ENCODE measurements around the gene ALDH1B1. TPM values are rescaled to one million over a fixed set of nuclear protein-coding genes. Genes with fewer than 3 reads are reported as not detected.

Gene ALDH1B1
- total and polyA plus RNA-seq, 2 donors (not counting 1 experiment from before 2014, with no cell fraction given), result 16.2 to 17.4 TPM

GRCh38 chr9:38413283-38413682 is 20.8 kb downstream of the ALDH1B1 start:
- no peak for TF ChIP-seq EZH2 (IDR thresholded peaks at IDR 0.05; ENCODE audit: low read length, missing control alignments)
- TF ChIP-seq, protein P1, sequence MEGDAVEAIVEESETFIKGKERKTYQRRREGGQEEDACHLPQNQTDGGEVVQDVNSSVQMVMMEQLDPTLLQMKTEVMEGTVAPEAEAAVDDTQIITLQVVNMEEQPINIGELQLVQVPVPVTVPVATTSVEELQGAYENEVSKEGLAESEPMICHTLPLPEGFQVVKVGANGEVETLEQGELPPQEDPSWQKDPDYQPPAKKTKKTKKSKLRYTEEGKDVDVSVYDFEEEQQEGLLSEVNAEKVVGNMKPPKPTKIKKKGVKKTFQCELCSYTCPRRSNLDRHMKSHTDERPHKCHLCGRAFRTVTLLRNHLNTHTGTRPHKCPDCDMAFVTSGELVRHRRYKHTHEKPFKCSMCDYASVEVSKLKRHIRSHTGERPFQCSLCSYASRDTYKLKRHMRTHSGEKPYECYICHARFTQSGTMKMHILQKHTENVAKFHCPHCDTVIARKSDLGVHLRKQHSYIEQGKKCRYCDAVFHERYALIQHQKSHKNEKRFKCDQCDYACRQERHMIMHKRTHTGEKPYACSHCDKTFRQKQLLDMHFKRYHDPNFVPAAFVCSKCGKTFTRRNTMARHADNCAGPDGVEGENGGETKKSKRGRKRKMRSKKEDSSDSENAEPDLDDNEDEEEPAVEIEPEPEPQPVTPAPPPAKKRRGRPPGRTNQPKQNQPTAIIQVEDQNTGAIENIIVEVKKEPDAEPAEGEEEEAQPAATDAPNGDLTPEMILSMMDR (conservative IDR thresholded peaks at IDR 0.05 in 1 of 2, IDR thresholded peaks at IDR 0.05 in 1 of 2; ENCODE audit: low read depth in 1 of 2, low read length in 2 of 2), result no peak
- no peak overlapping the region for H2AFZ ChIP-seq (ENCODE audit: low read length)
- H3K9me3 ChIP-seq (ENCODE audit: control insufficient read depth, insufficient read depth, low read depth, low read length), result no peaks in the 10 kb centered on the region
- peaks cover 20% of the 10 kb centered on the region for H3K27me3 ChIP-seq (ENCODE audit: control insufficient read depth, insufficient read depth, low read length)
- no peak overlapping the region for H3K27ac ChIP-seq (ENCODE audit: insufficient read depth, low read length)
- no peaks in the 10 kb centered on the region for H3K79me2 ChIP-seq (ENCODE audit: control insufficient read depth, insufficient read depth, low read length)
- no peak overlapping the region for H3K9ac ChIP-seq (ENCODE audit: insufficient read depth, low read length)
- H3K4me1 ChIP-seq (ENCODE audit: control insufficient read depth, extremely low read depth, insufficient read depth, low read length), result no peaks in the 10 kb centered on the region
- no peak for DNase-seq (ENCODE audit: low read depth in 2 of 2)
- no peak overlapping the region for H3K4me2 ChIP-seq (ENCODE audit: extremely low read depth, insufficient read depth, low read length)
- no peaks in the 10 kb centered on the region for H4K20me1 ChIP-seq (ENCODE audit: control insufficient read depth, extremely low read depth, insufficient read depth, low read length)
- no peak overlapping the region for H3K4me3 ChIP-seq (replicated peaks in 1 of 4; ENCODE audit: control extremely low read depth in 1 of 4, insufficient read depth in 1 of 4, low read depth in 3 of 4, low read length in 4 of 4)
- no peaks in the 10 kb centered on the region for H3K36me3 ChIP-seq (ENCODE audit: control insufficient read depth, insufficient read depth, low read length)

GRCh38 chr9:38414040-38414723 is 21.7 kb downstream of the ALDH1B1 start:
- Histone ChIP-seq H4K20me1 (ENCODE audit: control insufficient read depth, extremely low read depth, insufficient read depth, low read length) (no peaks in the 10 kb centered on the region), H3K27me3 (ENCODE audit: control insufficient read depth, insufficient read depth, low read length) (peaks cover 18% of the 10 kb centered on the region), H3K79me2 (ENCODE audit: control insufficient read depth, insufficient read depth, low read length) (no peaks in the 10 kb centered on the region), H3K9ac (ENCODE audit: insufficient read depth, low read length) (no peak overlapping the region), H2AFZ (ENCODE audit: low read length) (no peak overlapping the region), H3K4me2 (ENCODE audit: extremely low read depth, insufficient read depth, low read length) (no peak overlapping the region), H3K4me1 (ENCODE audit: control insufficient read depth, extremely low read depth, insufficient read depth, low read length) (no peaks in the 10 kb centered on the region), H3K27ac (ENCODE audit: insufficient read depth, low read length) (no peak overlapping the region), H3K4me3 (replicated peaks in 1 of 4; ENCODE audit: control extremely low read depth in 1 of 4, insufficient read depth in 1 of 4, low read depth in 3 of 4, low read length in 4 of 4) (no peak overlapping the region), H3K9me3 (ENCODE audit: control insufficient read depth, insufficient read depth, low read depth, low read length) (no peaks in the 10 kb centered on the region), H3K36me3 (ENCODE audit: control insufficient read depth, insufficient read depth, low read length) (no peaks in the 10 kb centered on the region)
- DNase-seq (ENCODE audit: low read depth in 2 of 2), result no peak
- TF ChIP-seq, protein P1 (conservative IDR thresholded peaks at IDR 0.05 in 1 of 2, IDR thresholded peaks at IDR 0.05 in 1 of 2; ENCODE audit: low read depth in 1 of 2, low read length in 2 of 2), result no peak
- TF ChIP-seq EZH2 (IDR thresholded peaks at IDR 0.05; ENCODE audit: low read length, missing control alignments), result no peak

- Histone ChIP-seq H3K27me3 (ENCODE audit: control insufficient read depth, insufficient read depth, low read length) (peaks cover 18% of the 10 kb centered on the region), H3K4me1 (ENCODE audit: control insufficient read depth, extremely low read depth, insufficient read depth, low read length) (no peaks in the 10 kb centered on the region), H2AFZ (ENCODE audit: low read length) (no peak overlapping the region), H3K9me3 (ENCODE audit: control insufficient read depth, insufficient read depth, low read depth, low read length) (no peaks in the 10 kb centered on the region), H3K27ac (ENCODE audit: insufficient read depth, low read length) (no peak overlapping the region), H3K9ac (ENCODE audit: insufficient read depth, low read length) (no peak overlapping the region), H3K4me2 (ENCODE audit: extremely low read depth, insufficient read depth, low read length) (no peak overlapping the region), H3K4me3 (replicated peaks in 1 of 4; ENCODE audit: control extremely low read depth in 1 of 4, insufficient read depth in 1 of 4, low read depth in 3 of 4, low read length in 4 of 4) (no peak overlapping the region), H3K79me2 (ENCODE audit: control insufficient read depth, insufficient read depth, low read length) (no peaks in the 10 kb centered on the region), H3K36me3 (ENCODE audit: control insufficient read depth, insufficient read depth, low read length) (no peaks in the 10 kb centered on the region), H4K20me1 (ENCODE audit: control insufficient read depth, extremely low read depth, insufficient read depth, low read length) (no peaks in the 10 kb centered on the region)
- TF ChIP-seq EZH2 (IDR thresholded peaks at IDR 0.05; ENCODE audit: low read length, missing control alignments), result no peak
- TF ChIP-seq, protein P1 (conservative IDR thresholded peaks at IDR 0.05 in 1 of 2, IDR thresholded peaks at IDR 0.05 in 1 of 2; ENCODE audit: low read depth in 1 of 2, low read length in 2 of 2), result no peak
- no peak for DNase-seq (ENCODE audit: low read depth in 2 of 2)
Observed at GRCh38 chr9:38415856-38416255, 23.4 kb downstream of the ALDH1B1 start.

Data from fibroblast of lung (primary cell).